ENCODE results near the gene TECRL. TPM values are rescaled to one million over a fixed set of nuclear protein-coding genes. Genes with fewer than 3 reads are reported as not detected.

Gene TECRL
- total RNA-seq, 4 donors from 2014 or later: not detected

DNA sequence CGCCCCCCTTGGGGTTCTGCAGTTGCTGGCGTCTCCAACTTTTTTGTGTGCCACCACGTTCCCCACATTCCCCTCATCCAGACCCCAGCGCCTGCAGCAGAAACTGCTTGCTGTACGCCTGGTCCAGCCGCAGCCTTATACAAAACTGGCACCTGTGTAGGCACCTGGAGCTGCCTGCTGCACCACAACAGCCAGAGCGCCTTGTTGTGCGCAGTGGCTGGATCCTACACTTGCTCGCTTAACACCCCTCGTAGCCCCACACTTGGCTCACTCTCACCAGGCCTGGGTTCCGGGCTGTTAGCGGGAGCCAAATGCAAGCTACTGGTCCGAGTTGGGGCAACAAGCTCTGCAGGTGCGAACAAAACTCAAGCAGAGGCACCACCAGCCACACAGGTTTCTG, 136.8 kb downstream of the TECRL start:
- no peaks in the 10 kb centered on the region for H3K9me3 ChIP-seq
- no peak overlapping the region for H3K27ac ChIP-seq
- H3K4me3 ChIP-seq: no peak overlapping the region
- no peaks in the 10 kb centered on the region for H3K27me3 ChIP-seq
- TF ChIP-seq POLR2AphosphoS5 (IDR thresholded peaks at IDR 0.05): no peak
- no peak for TF ChIP-seq POLR2A (IDR thresholded peaks at IDR 0.05)
- no peak for ATAC-seq
- H3K36me3 ChIP-seq: no peaks in the 10 kb centered on the region
- 93 to 98% methylated on average over 5 to 6 of the region's 14 CpGs for WGBS, 2 donors (ENCODE audit: low coverage in 1 of 2)
- H3K4me1 ChIP-seq: no peaks in the 10 kb centered on the region

DNA sequence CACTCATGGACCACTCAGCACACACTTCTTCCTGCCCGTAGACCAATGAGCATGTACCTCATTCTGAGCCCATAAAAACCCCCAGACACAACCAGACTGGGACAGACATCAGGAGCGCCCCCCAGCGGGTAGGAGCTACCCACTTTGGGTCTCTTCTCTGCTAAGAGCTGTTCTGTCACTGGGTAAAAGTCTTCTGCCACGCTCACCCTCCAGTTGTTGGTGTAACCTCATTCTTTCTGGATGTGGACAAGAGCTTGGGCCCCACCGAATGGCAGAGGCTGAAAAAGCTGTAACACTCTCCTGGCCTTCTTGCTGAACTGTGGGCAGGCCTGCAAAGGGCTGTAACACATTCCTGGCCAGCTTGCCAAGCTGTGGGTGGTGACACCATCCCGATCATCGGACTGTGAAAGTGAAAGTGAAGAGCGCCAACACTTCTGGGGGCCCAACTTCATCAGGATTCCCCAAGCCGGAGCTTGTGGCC, 137.6 kb downstream of the TECRL start:
- 73 to 86% methylated on average over 1 to 3 of the region's 9 CpGs for WGBS, 2 donors (ENCODE audit: low coverage in 1 of 2)
- no peak for TF ChIP-seq EP300 (IDR thresholded peaks at IDR 0.05)
- no peak for TF ChIP-seq POLR2AphosphoS5 (IDR thresholded peaks at IDR 0.05)
- no peak for TF ChIP-seq POLR2A (IDR thresholded peaks at IDR 0.05)
- TF ChIP-seq, protein P1, sequence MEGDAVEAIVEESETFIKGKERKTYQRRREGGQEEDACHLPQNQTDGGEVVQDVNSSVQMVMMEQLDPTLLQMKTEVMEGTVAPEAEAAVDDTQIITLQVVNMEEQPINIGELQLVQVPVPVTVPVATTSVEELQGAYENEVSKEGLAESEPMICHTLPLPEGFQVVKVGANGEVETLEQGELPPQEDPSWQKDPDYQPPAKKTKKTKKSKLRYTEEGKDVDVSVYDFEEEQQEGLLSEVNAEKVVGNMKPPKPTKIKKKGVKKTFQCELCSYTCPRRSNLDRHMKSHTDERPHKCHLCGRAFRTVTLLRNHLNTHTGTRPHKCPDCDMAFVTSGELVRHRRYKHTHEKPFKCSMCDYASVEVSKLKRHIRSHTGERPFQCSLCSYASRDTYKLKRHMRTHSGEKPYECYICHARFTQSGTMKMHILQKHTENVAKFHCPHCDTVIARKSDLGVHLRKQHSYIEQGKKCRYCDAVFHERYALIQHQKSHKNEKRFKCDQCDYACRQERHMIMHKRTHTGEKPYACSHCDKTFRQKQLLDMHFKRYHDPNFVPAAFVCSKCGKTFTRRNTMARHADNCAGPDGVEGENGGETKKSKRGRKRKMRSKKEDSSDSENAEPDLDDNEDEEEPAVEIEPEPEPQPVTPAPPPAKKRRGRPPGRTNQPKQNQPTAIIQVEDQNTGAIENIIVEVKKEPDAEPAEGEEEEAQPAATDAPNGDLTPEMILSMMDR (IDR thresholded peaks at IDR 0.05): no peak
- Histone ChIP-seq H3K27ac (no peak overlapping the region), H3K4me3 (no peak overlapping the region), H3K36me3 (no peaks in the 10 kb centered on the region), H3K27me3 (no peaks in the 10 kb centered on the region), H3K9me3 (no peaks in the 10 kb centered on the region), H3K4me1 (no peaks in the 10 kb centered on the region)
- no peak for ATAC-seq

DNA sequence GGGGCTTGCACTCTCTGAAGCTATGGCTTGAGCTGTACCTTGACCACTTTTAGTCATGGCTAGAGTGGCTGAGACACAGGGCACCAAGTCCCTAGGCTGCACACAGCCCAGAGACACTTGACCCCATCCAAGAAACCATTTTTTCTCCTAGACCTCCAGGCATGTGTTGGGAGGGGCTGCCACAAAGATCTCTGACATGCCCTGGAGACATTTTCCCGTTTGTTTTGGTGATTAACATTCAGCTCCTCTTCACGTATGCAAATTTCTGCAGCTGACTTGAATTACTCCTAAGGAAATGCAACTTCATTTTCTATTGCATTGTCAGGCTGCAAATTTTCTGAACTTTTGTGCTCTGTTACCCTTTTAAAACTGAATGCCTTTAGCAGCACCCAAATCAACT, 142.6 kb downstream of the TECRL start:
- Histone ChIP-seq H3K4me1 (no peaks in the 10 kb centered on the region), H3K27me3 (no peaks in the 10 kb centered on the region), H3K36me3 (no peaks in the 10 kb centered on the region), H3K9me3 (no peaks in the 10 kb centered on the region), H3K27ac (no peak overlapping the region), H3K4me3 (no peak overlapping the region)
- WGBS, 2 donors (ENCODE audit: low coverage in 1 of 2): 68 to 71% methylated on average over 2 of the region's 2 CpGs
- ATAC-seq: no peak
- TF ChIP-seq POLR2AphosphoS5 (IDR thresholded peaks at IDR 0.05) (no peak), EP300 (IDR thresholded peaks at IDR 0.05) (no peak), POLR2A (IDR thresholded peaks at IDR 0.05) (no peak)
- TF ChIP-seq, protein P1 (IDR thresholded peaks at IDR 0.05): no peak

DNA sequence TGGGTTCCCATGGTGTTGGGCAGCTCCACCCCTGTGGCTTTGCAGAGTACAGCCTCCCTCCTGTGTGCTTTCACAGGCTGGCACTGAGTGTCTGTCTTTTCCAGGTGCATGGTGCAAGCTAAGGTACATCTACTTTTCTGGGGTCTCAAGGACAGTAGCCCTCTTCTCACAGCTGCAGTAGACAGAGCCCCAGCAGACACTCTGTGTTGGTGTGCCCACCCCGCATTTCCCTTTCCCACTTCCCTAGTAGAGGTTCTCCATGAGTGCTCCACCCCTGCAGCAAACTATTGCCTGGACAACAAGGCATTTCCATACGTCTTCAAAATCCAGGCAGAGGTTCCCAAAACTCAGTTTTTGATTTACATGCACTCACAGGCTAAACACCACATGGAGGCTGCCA, 143.0 kb downstream of the TECRL start:
- ATAC-seq: no peak
- WGBS, 2 donors (ENCODE audit: low coverage in 1 of 2): 80% methylated on average over 2 of the region's 2 CpGs; no CpG with 5 or more reads in 1 of the 2 donors
- no peaks in the 10 kb centered on the region for H3K36me3 ChIP-seq
- no peaks in the 10 kb centered on the region for H3K9me3 ChIP-seq
- no peak overlapping the region for H3K4me3 ChIP-seq
- H3K27ac ChIP-seq: no peak overlapping the region
- H3K4me1 ChIP-seq: no peaks in the 10 kb centered on the region
- TF ChIP-seq POLR2A (IDR thresholded peaks at IDR 0.05) (no peak), EP300 (IDR thresholded peaks at IDR 0.05) (no peak), POLR2AphosphoS5 (IDR thresholded peaks at IDR 0.05) (no peak)
- TF ChIP-seq, protein P1 (IDR thresholded peaks at IDR 0.05): no peak
- no peaks in the 10 kb centered on the region for H3K27me3 ChIP-seq

DNA sequence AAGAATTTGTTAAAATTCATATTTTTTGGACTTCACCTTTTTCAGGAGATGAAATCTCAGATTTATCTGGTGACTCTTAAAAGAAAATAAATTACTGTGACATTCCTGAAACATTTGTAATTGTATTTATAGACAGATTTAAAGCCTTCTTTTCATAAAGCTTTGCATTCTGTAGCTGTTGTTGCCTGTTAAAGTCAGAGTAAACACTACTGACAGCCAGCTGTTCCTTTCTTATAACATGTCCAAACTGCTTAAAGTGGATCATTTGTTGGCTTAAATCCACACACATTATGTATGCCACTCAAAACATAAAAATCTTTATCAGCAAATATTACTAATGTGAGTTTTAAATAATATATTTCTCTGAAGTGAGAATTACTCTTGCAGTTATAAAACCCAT, 157.5 kb downstream of the TECRL start:
- no peak for ATAC-seq
- Histone ChIP-seq H3K27me3 (no peaks in the 10 kb centered on the region), H3K27ac (no peak overlapping the region), H3K9me3 (no peaks in the 10 kb centered on the region), H3K36me3 (no peaks in the 10 kb centered on the region), H3K4me1 (no peaks in the 10 kb centered on the region), H3K4me3 (no peak overlapping the region)
- TF ChIP-seq, protein P1 (IDR thresholded peaks at IDR 0.05): no peak
- no peak for TF ChIP-seq POLR2A (IDR thresholded peaks at IDR 0.05)
- TF ChIP-seq POLR2AphosphoS5 (IDR thresholded peaks at IDR 0.05): no peak
- TF ChIP-seq EP300 (IDR thresholded peaks at IDR 0.05): no peak
